H7 (cell line): Measurements from ENCODE around the gene CDCA3. TPM values are rescaled to one million over a fixed set of nuclear protein-coding genes. Genes with fewer than 3 reads are reported as not detected.
"Not testable (repeated sequence)": the region's sequence is repeated elsewhere in the genome, so short reads cannot be mapped to it uniquely, and the experiment has no call there.

ENCODE experiments used
- DNase-seq: peaks from one replicate; pipeline ENCODE4 v3.0.0; 2012
- H3K27me3 ChIP-seq: 2 replicates; pipeline ENCODE4 v1.6.0; 2011; ENCODE audit warnings: mild to moderate bottlenecking, low read length; ENCODE audit not compliant: control insufficient read depth, insufficient read depth
- H3K36me3 ChIP-seq: replicated peaks from 2 replicates; pipeline ENCODE4 v1.5.1; 2011; ENCODE audit warnings: low read length; ENCODE audit not compliant: control insufficient read depth, insufficient read depth
- H3K4me3 ChIP-seq: 2 replicates; pipeline ENCODE4 v1.5.1; 2011; ENCODE audit warnings: low read depth, mild to moderate bottlenecking, control low read depth, low read length, moderate library complexity; ENCODE audit not compliant: insufficient read depth
- total RNA-seq: library from RNA; depleted of rRNA; stranded (reverse); fragments of >200 nt; shearing (Covaris generic); gene quantifications from 2 replicates; pipeline ENCODE4 v1.2.3, GENCODE V29; 2014

The CDCA3 gene
- total RNA-seq, 1 experiment from 2014 or later: 115 TPM

- Histone ChIP-seq H3K27me3 (no peaks in the 10 kb centered on the region), H3K36me3 (peaks cover 29% of the 10 kb centered on the region), H3K4me3 (peak within 1 kb of the TSS; percentile 96)
- DNase-seq: peak; percentile 99
Measured at GRCh38 chr12:6867413-6868210, 16.5 kb upstream of the CDCA3 start, which contains the start of gene TPI1. TPI1 (plus strand) TSS chr12:6867531; CDS start chr12:6867567, 36 bp downstream.

GRCh38 chr12:6866920-6867412, 15.9 kb upstream of the CDCA3 start:
- no peaks in the 10 kb centered on the region for H3K27me3 ChIP-seq
- peak overlapping the region; percentile 96 for H3K4me3 ChIP-seq
- peaks cover 30% of the 10 kb centered on the region for H3K36me3 ChIP-seq
- DNase-seq: peak; percentile 78

GRCh38 chr12:6866163-6866919, 15.3 kb upstream of the CDCA3 start:
- DNase-seq: peak; percentile 81

GRCh38 chr12:6865307-6865706, 14.2 kb upstream of the CDCA3 start:
- not testable (repeated sequence) for DNase-seq, H3K27me3 ChIP-seq, H3K4me3 ChIP-seq
- peaks cover 34% of the 10 kb centered on the region for H3K36me3 ChIP-seq

More at GRCh38 chr12:6866163-6866919, 15.3 kb upstream of the CDCA3 start:
- H3K4me3 ChIP-seq: peak overlapping the region; percentile 96
- peaks cover 34% of the 10 kb centered on the region for H3K36me3 ChIP-seq
- no peaks in the 10 kb centered on the region for H3K27me3 ChIP-seq

GRCh38 chr12:6863586-6864321, 12.7 kb upstream of the CDCA3 start:
- Histone ChIP-seq H3K4me3 (no peak overlapping the region), H3K27me3 (no peaks in the 10 kb centered on the region), H3K36me3 (peaks cover 27% of the 10 kb centered on the region)
- no peak for DNase-seq

- Histone ChIP-seq H3K36me3 (peaks cover 31% of the 10 kb centered on the region), H3K4me3 (no peak overlapping the region), H3K27me3 (no peaks in the 10 kb centered on the region)
- DNase-seq: no peak
Measured at GRCh38 chr12:6863033-6863432, 11.9 kb upstream of the CDCA3 start.

GRCh38 chr12:6861391-6861790, 10.3 kb upstream of the CDCA3 start:
- H3K27me3 ChIP-seq: no peaks in the 10 kb centered on the region
- DNase-seq: no peak
- H3K4me3 ChIP-seq: no peak overlapping the region
- peaks cover 45% of the 10 kb centered on the region for H3K36me3 ChIP-seq

GRCh38 chr12:6860942-6861341, 9.9 kb upstream of the CDCA3 start:
- H3K36me3 ChIP-seq: peaks cover 49% of the 10 kb centered on the region
- H3K4me3 ChIP-seq: no peak overlapping the region
- DNase-seq: no peak
- H3K27me3 ChIP-seq: no peaks in the 10 kb centered on the region

GRCh38 chr12:6860116-6860515, 9.0 kb upstream of the CDCA3 start:
- H3K27me3 ChIP-seq: no peaks in the 10 kb centered on the region
- H3K4me3 ChIP-seq: no peak overlapping the region
- H3K36me3 ChIP-seq: peaks cover 51% of the 10 kb centered on the region
- DNase-seq: no peak

- H3K4me3 ChIP-seq: no peak overlapping the region
- DNase-seq: no peak
- H3K36me3 ChIP-seq: peaks cover 46% of the 10 kb centered on the region
- no peaks in the 10 kb centered on the region for H3K27me3 ChIP-seq
Measured at GRCh38 chr12:6858799-6859198, 7.7 kb upstream of the CDCA3 start.

GRCh38 chr12:6855322-6855721, 4.2 kb upstream of the CDCA3 start:
- no peaks in the 10 kb centered on the region for H3K27me3 ChIP-seq
- no peak overlapping the region for H3K4me3 ChIP-seq
- no peak for DNase-seq
- H3K36me3 ChIP-seq: peaks cover 29% of the 10 kb centered on the region

GRCh38 chr12:6854036-6854435, 3.0 kb upstream of the CDCA3 start:
- no peak overlapping the region for H3K4me3 ChIP-seq
- H3K27me3 ChIP-seq: no peaks in the 10 kb centered on the region
- H3K36me3 ChIP-seq: peaks cover 35% of the 10 kb centered on the region
- DNase-seq: no peak

GRCh38 chr12:6853626-6854025, 2.5 kb upstream of the CDCA3 start:
- H3K4me3 ChIP-seq: no peak overlapping the region

GRCh38 chr12:6852651-6853354, 1.7 kb upstream of the CDCA3 start:
- Histone ChIP-seq H3K4me3 (peak overlapping the region; percentile 61), H3K36me3 (peaks cover 38% of the 10 kb centered on the region), H3K27me3 (no peaks in the 10 kb centered on the region)
- DNase-seq: peak; percentile 87

More at GRCh38 chr12:6853626-6854025, 2.5 kb upstream of the CDCA3 start:
- no peak for DNase-seq
- no peaks in the 10 kb centered on the region for H3K27me3 ChIP-seq
- peaks cover 38% of the 10 kb centered on the region for H3K36me3 ChIP-seq
